Activated naive CD4-positive, alpha-beta T cell treated with anti-CD3 and anti-CD28 coated beads, Interleukin-2, amount 10 ng/mL, durations not matched to agents 7 days and 5 days (primary cell): ENCODE data around the gene CCDC142.
A peak's percentile ranks its signal among the peaks of the same experiment; 100 is the strongest.
"Not testable (repeated sequence)": the region's sequence is repeated elsewhere in the genome, so short reads cannot be mapped to it uniquely, and the experiment has no call there.

ENCODE experiments used
- CTCF ChIA-PET: fragments of 350-600 bp; sonication (Branson Sonifier 250); formaldehyde crosslinking; loops from one replicate; lab custom pipeline; 2021; ENCODE audit warnings: antibody characterized with exemption; lab: Charles Lee
- DNase-seq: peaks from one replicate; pipeline ENCODE4 v3.0.0-alpha.2; 2020
- H3K27ac Mint-ChIP-seq: one replicate; pipeline ENCODE4 v1.8.0; 2021; ENCODE audit warnings: mild to moderate bottlenecking, moderate library complexity, mixed read lengths
- H3K27me3 Mint-ChIP-seq: one replicate; pipeline ENCODE4 v1.8.0; 2021; ENCODE audit warnings: mild to moderate bottlenecking, mixed read lengths
- H3K36me3 Mint-ChIP-seq: one replicate; pipeline ENCODE4 v1.8.0; 2021; ENCODE audit warnings: mixed read lengths
- H3K4me1 Mint-ChIP-seq: one replicate; pipeline ENCODE4 v1.8.0; 2021; ENCODE audit warnings: mixed read lengths
- H3K4me3 Mint-ChIP-seq: one replicate; pipeline ENCODE4 v1.8.0; 2021; ENCODE audit warnings: mild to moderate bottlenecking, moderate library complexity, mixed read lengths
- H3K9me3 Mint-ChIP-seq: one replicate; pipeline ENCODE4 v1.8.0; 2021; ENCODE audit warnings: mixed read lengths

The CCDC142 gene

GRCh38 chr2:74498500-74499266 lies 15.9 kb upstream of the CCDC142 start:
- CTCF ChIA-PET, result no interaction called here
- H3K4me1 Mint-ChIP-seq, result peaks cover 41% of the 10 kb centered on the region
- peaks cover 19% of the 10 kb centered on the region for H3K36me3 Mint-ChIP-seq
- DNase-seq, result peak; percentile 49
- H3K4me3 Mint-ChIP-seq, result peak overlapping the region; percentile 83
- no peak overlapping the region for H3K27ac Mint-ChIP-seq
- H3K9me3 Mint-ChIP-seq, result no peaks in the 10 kb centered on the region
- peaks cover 79% of the 10 kb centered on the region for H3K27me3 Mint-ChIP-seq

GRCh38 chr2:74497777-74498499 lies 15.1 kb upstream of the CCDC142 start:
- peaks cover 71% of the 10 kb centered on the region for H3K27me3 Mint-ChIP-seq
- CTCF ChIA-PET, result interaction anchor here (0.6 kb wide), 1 partner anchor 17 kb away, joined by 3 read pairs; no protein-coding TSS in a partner anchor
- DNase-seq, result peak; percentile 49
- H3K36me3 Mint-ChIP-seq, result peaks cover 21% of the 10 kb centered on the region
- peaks cover 34% of the 10 kb centered on the region for H3K4me1 Mint-ChIP-seq
- H3K27ac Mint-ChIP-seq, result no peak overlapping the region
- H3K4me3 Mint-ChIP-seq, result peak overlapping the region; percentile 83
- no peaks in the 10 kb centered on the region for H3K9me3 Mint-ChIP-seq

GRCh38 chr2:74496997-74497776 lies 14.4 kb upstream of the CCDC142 start:
- H3K36me3 Mint-ChIP-seq, result peaks cover 23% of the 10 kb centered on the region
- CTCF ChIA-PET, result interaction anchor here (0.6 to 1.0 kb wide), 2 partner anchors 7 to 17 kb away, joined by 3 read pairs; no protein-coding TSS in a partner anchor

GRCh38 chr2:74495440-74495839 lies 12.6 kb upstream of the CCDC142 start:
- no peak for DNase-seq
- H3K27me3 Mint-ChIP-seq, result peaks cover 46% of the 10 kb centered on the region
- peaks cover 29% of the 10 kb centered on the region for H3K36me3 Mint-ChIP-seq
- CTCF ChIA-PET, result no interaction called here
- no peak overlapping the region for H3K4me3 Mint-ChIP-seq
- no peaks in the 10 kb centered on the region for H3K9me3 Mint-ChIP-seq
- no peak overlapping the region for H3K27ac Mint-ChIP-seq
- H3K4me1 Mint-ChIP-seq, result peaks cover 20% of the 10 kb centered on the region

More at GRCh38 chr2:74496997-74497776, 14.4 kb upstream of the CCDC142 start:
- peaks cover 64% of the 10 kb centered on the region for H3K27me3 Mint-ChIP-seq
- H3K4me1 Mint-ChIP-seq, result peaks cover 28% of the 10 kb centered on the region
- no peak for DNase-seq
- H3K9me3 Mint-ChIP-seq, result no peaks in the 10 kb centered on the region
- no peak overlapping the region for H3K27ac Mint-ChIP-seq
- peak overlapping the region; percentile 83 for H3K4me3 Mint-ChIP-seq

GRCh38 chr2:74493546-74493945 lies 10.7 kb upstream of the CCDC142 start:
- peaks cover 39% of the 10 kb centered on the region for H3K36me3 Mint-ChIP-seq
- peaks cover 27% of the 10 kb centered on the region for H3K27me3 Mint-ChIP-seq
- H3K9me3 Mint-ChIP-seq, result no peaks in the 10 kb centered on the region
- CTCF ChIA-PET, result interaction anchor here (0.7 to 1.4 kb wide), 2 partner anchors 14 to 37 kb away, joined by 4 read pairs; partner anchors contain the start of genes HTRA2 and PCGF1
- H3K27ac Mint-ChIP-seq, result no peak overlapping the region
- H3K4me1 Mint-ChIP-seq, result peaks cover 12% of the 10 kb centered on the region
- no peak overlapping the region for H3K4me3 Mint-ChIP-seq
- no peak for DNase-seq

GRCh38 chr2:74491648-74492544 lies 9.1 kb upstream of the CCDC142 start:
- Mint-ChIP-seq H3K27ac (no peak overlapping the region), H3K9me3 (no peaks in the 10 kb centered on the region), H3K36me3 (peaks cover 40% of the 10 kb centered on the region)

GRCh38 chr2:74489906-74490305 lies 7.1 kb upstream of the CCDC142 start:
- CTCF ChIA-PET, result interaction anchor here (1.4 kb wide), 1 partner anchor 42 kb away, joined by 3 read pairs; no protein-coding TSS in a partner anchor
- no peaks in the 10 kb centered on the region for H3K9me3 Mint-ChIP-seq
- H3K4me1 Mint-ChIP-seq, result peaks cover 9% of the 10 kb centered on the region
- no peak overlapping the region for H3K4me3 Mint-ChIP-seq
- no peaks in the 10 kb centered on the region for H3K27me3 Mint-ChIP-seq
- H3K36me3 Mint-ChIP-seq, result peaks cover 50% of the 10 kb centered on the region
- DNase-seq, result no peak
- no peak overlapping the region for H3K27ac Mint-ChIP-seq

More at GRCh38 chr2:74491648-74492544, 9.1 kb upstream of the CCDC142 start:
- DNase-seq, result no peak
- peaks cover 1% of the 10 kb centered on the region for H3K4me1 Mint-ChIP-seq
- CTCF ChIA-PET, result interaction anchor here (1.0 to 1.3 kb wide), 2 partner anchors 9 to 12 kb away, joined by 3 to 4 read pairs; partner anchors contain the start of genes CCDC142 and TTC31
- H3K4me3 Mint-ChIP-seq, result no peak overlapping the region
- peaks cover 11% of the 10 kb centered on the region for H3K27me3 Mint-ChIP-seq

GRCh38 chr2:74488643-74489481 lies 6.1 kb upstream of the CCDC142 start:
- Mint-ChIP-seq H3K36me3 (peaks cover 45% of the 10 kb centered on the region), H3K4me3 (no peak overlapping the region), H3K9me3 (no peaks in the 10 kb centered on the region), H3K4me1 (peaks cover 13% of the 10 kb centered on the region), H3K27me3 (no peaks in the 10 kb centered on the region), H3K27ac (peak overlapping the region; percentile 40)
- CTCF ChIA-PET, result interaction anchor here (1.4 kb wide), 1 partner anchor 43 kb away, joined by 3 read pairs; no protein-coding TSS in a partner anchor
- DNase-seq, result no peak

- Mint-ChIP-seq H3K4me1 (peaks cover 32% of the 10 kb centered on the region), H3K36me3 (peaks cover 32% of the 10 kb centered on the region), H3K9me3 (no peaks in the 10 kb centered on the region), H3K27me3 (no peaks in the 10 kb centered on the region), H3K27ac (no peak overlapping the region), H3K4me3 (no peak overlapping the region)
- CTCF ChIA-PET, result interaction anchor here (6.1 kb wide), 1 partner anchor 102 kb away, joined by 81 read pairs; no protein-coding TSS in a partner anchor
- no peak for DNase-seq
Measured at GRCh38 chr2:74486141-74486540, 3.3 kb upstream of the CCDC142 start.

- peaks cover 51% of the 10 kb centered on the region for H3K4me1 Mint-ChIP-seq
- not testable (repeated sequence) for DNase-seq, H3K9me3 Mint-ChIP-seq, H3K27me3 Mint-ChIP-seq
- H3K27ac Mint-ChIP-seq, result peak overlapping the region; percentile 98
- peaks cover 37% of the 10 kb centered on the region for H3K36me3 Mint-ChIP-seq
- peak overlapping the region; percentile 100 for H3K4me3 Mint-ChIP-seq
- CTCF ChIA-PET, result interaction anchor here (0.9 to 6.1 kb wide), 9 partner anchors 9 to 104 kb away, joined by 3 to 86 read pairs (median 6); partner anchors contain the start of genes AUP1, HTRA2, INO80B and MRPL53
Measured at GRCh38 chr2:74483675-74484164, 922 bp upstream of the CCDC142 start.

- Mint-ChIP-seq H3K36me3 (peaks cover 42% of the 10 kb centered on the region), H3K4me3 (peak overlapping the region; percentile 100), H3K9me3 (no peaks in the 10 kb centered on the region), H3K27ac (peak overlapping the region; percentile 98), H3K4me1 (peaks cover 51% of the 10 kb centered on the region), H3K27me3 (no peaks in the 10 kb centered on the region)
- peak; percentile 75 for DNase-seq
- CTCF ChIA-PET, result interaction anchor here (0.8 to 6.1 kb wide), 16 partner anchors 8 to 147 kb away, joined by 3 to 86 read pairs (median 4); partner anchors contain the start of genes AUP1, HTRA2, INO80B and MOGS
Measured at GRCh38 chr2:74481961-74482800, 617 bp downstream of the CCDC142 start.
